Right lobe of liver (tissue), 6 donors: ENCODE data around the gene SERPINB5. TPM values are rescaled to one million over a fixed set of nuclear protein-coding genes. Genes with fewer than 3 reads are reported as not detected.

Experiments used
- ATAC-seq, 4 donors: fragments of 200-7000 bp; cut with Tn5 transposase; one replicate each; pipeline ENCODE4 v1.9.1; 2020; ENCODE audit warnings: mild to moderate bottlenecking in 4 of 4, moderate library complexity in 4 of 4
- DNase-seq, 3 donors: peaks; one replicate each; pipeline ENCODE4 v3.0.0-alpha.2; 2020
- H3K27ac ChIP-seq, 3 donors: fragments of 200-600 bp; one replicate each; pipeline ENCODE4 v1.8.0; 2022
- H3K27me3 ChIP-seq, 2 donors: fragments of 200-600 bp; one replicate each; pipeline ENCODE4 v1.8.0; 2022
- H3K36me3 ChIP-seq, 4 donors: fragments of 200-600 bp; sonication (generic) in 1 of 4; one replicate each; pipeline versions ENCODE4 v1.5.1 to v1.8.0; 2017 to 2022; ENCODE audit warnings: control low read depth in 1 of 4
- H3K4me1 ChIP-seq, 4 donors: fragments of 200-600 bp; sonication (generic) in 1 of 4; one replicate each; pipeline versions ENCODE4 v1.5.1 to v1.8.0; 2017 to 2022; ENCODE audit warnings: control low read depth in 1 of 4
- H3K4me3 ChIP-seq, 3 donors: fragments of 200-600 bp; one replicate each; pipeline ENCODE4 v1.8.0; 2022
- H3K9me3 ChIP-seq, 4 donors: fragments of 200-600 bp; sonication (generic) in 1 of 4; one replicate each; pipeline versions ENCODE4 v1.5.1 to v1.8.0; 2017 to 2022; ENCODE audit warnings: control low read depth in 1 of 4
- CTCF ChIP-seq, 4 donors: fragments of 200-600 bp in 3 of 4; fragments of 450-650 bp in 1 of 4; IDR thresholded peaks; one replicate each; pipeline versions ENCODE4 v1.5.1 to v1.8.0; 2016 to 2022; ENCODE audit warnings: antibody characterized with exemption in 4 of 4, mild to moderate bottlenecking in 2 of 4
- POLR2A ChIP-seq: fragments of 450-650 bp; IDR thresholded peaks from one replicate; pipeline ENCODE4 v1.6.1; 2017; ENCODE audit warnings: antibody characterized with exemption, mild to moderate bottlenecking
- WGBS: methylation state at CpG from one replicate; pipeline ENCODE4 v1.1.6; 2018; ENCODE audit warnings: low coverage, low lambda C conversion rate; ENCODE audit not compliant: insufficient coverage; ENCODE audit errors: missing lambda C conversion rate; 5-methylcytosine and 5-hydroxymethylcytosine counted together
- intact Hi-C, 2 donors: fragments of 100-400 bp; cut with DNase I; formaldehyde crosslinking; loops; one replicate each; pipeline versions ENCODE4 v1.11.2 to v1.14.1; 2022
- total RNA-seq, 6 experiments: library from RNA; depleted of rRNA in 2 of 6; stranded (reverse); fragments of >200 nt in 2 of 6; fragmentation: NEBNext Ultra II Directional in 3 of 6; extraction: Animal tissue kit (Norgen Biotek cat#: 25700) in 3 of 6; gene quantifications; one replicate each; pipeline versions ENCODE4 v1.1.0 to v1.2.4, GENCODE V29; 2016 to 2023
- donor health status: DM: no; HTN: yes; CAD: no.
- donor health status: DM: no; HTN: no; CAD: no.
- donor health status: DM: no; HTN: no; CAD: no.
- donor health status: DM: no; HTN: yes; CAD: no.
- donor health status: DM: no; HTN: yes; CAD: no.

Gene SERPINB5
- total RNA-seq, 6 experiments from 2014 or later, result not detected

GRCh38 chr18:63523660-63524059 is 46.9 kb downstream of the SERPINB5 start:
- Histone ChIP-seq H3K27ac (no peak overlapping the region), H3K4me1 (no peaks in the 10 kb centered on the region), H3K27me3 (no peaks in the 10 kb centered on the region), H3K4me3 (no peak overlapping the region), H3K36me3 (no peaks in the 10 kb centered on the region), H3K9me3 (no peaks in the 10 kb centered on the region)
- DNase-seq, result no peak
- no peak for TF ChIP-seq POLR2A
- TF ChIP-seq CTCF (IDR thresholded peaks at IDR 0.05), result no peak
- no peak for ATAC-seq
- intact Hi-C loops, result no loop called here
- WGBS, result 56% methylated on average over 4 of the region's 4 CpGs

GRCh38 chr18:63527251-63527650 is 50.5 kb downstream of the SERPINB5 start:
- intact Hi-C loops, result no loop called here
- Histone ChIP-seq H3K9me3 (no peaks in the 10 kb centered on the region), H3K36me3 (no peaks in the 10 kb centered on the region), H3K27ac (no peak overlapping the region), H3K27me3 (no peaks in the 10 kb centered on the region), H3K4me1 (no peaks in the 10 kb centered on the region), H3K4me3 (no peak overlapping the region)
- no peak for TF ChIP-seq CTCF (IDR thresholded peaks at IDR 0.05)
- TF ChIP-seq POLR2A, result no peak
- DNase-seq, result no peak
- ATAC-seq, result no peak

GRCh38 chr18:63528863-63529492 is 52.2 kb downstream of the SERPINB5 start:
- Histone ChIP-seq H3K4me1 (no peaks in the 10 kb centered on the region), H3K9me3 (no peaks in the 10 kb centered on the region), H3K27ac (no peak overlapping the region), H3K4me3 (no peak overlapping the region), H3K27me3 (no peaks in the 10 kb centered on the region), H3K36me3 (no peaks in the 10 kb centered on the region)
- TF ChIP-seq CTCF (IDR thresholded peaks at IDR 0.05), result no peak
- 17% methylated on average over 5 of the region's 5 CpGs for WGBS
- intact Hi-C loops, result no loop called here
- peak in 3 of 4 donors; percentile 44 to 56 (median 47) for ATAC-seq
- DNase-seq, result no peak

- intact Hi-C loops, result no loop called here
- ATAC-seq, result no peak
- no peaks in the 10 kb centered on the region for H3K9me3 ChIP-seq
- H3K36me3 ChIP-seq, result no peaks in the 10 kb centered on the region
- H3K4me3 ChIP-seq, result no peak overlapping the region
- 69% methylated on average over 2 of the region's 2 CpGs for WGBS
- no peak for DNase-seq
- no peaks in the 10 kb centered on the region for H3K4me1 ChIP-seq
- no peaks in the 10 kb centered on the region for H3K27me3 ChIP-seq
- TF ChIP-seq CTCF (IDR thresholded peaks at IDR 0.05) (no peak), POLR2A (no peak)
- no peak overlapping the region for H3K27ac ChIP-seq
Observed at GRCh38 chr18:63532471-63532870, 55.7 kb downstream of the SERPINB5 start.

- H3K36me3 ChIP-seq, result no peaks in the 10 kb centered on the region
- H3K27ac ChIP-seq, result no peak overlapping the region
- H3K4me1 ChIP-seq, result no peaks in the 10 kb centered on the region
- ATAC-seq, result no peak
- H3K4me3 ChIP-seq, result no peak overlapping the region
- no peaks in the 10 kb centered on the region for H3K9me3 ChIP-seq
- intact Hi-C loops, result no loop called here
- TF ChIP-seq CTCF (IDR thresholded peaks at IDR 0.05) (no peak), POLR2A (no peak)
- no peaks in the 10 kb centered on the region for H3K27me3 ChIP-seq
- DNase-seq, result no peak
- 42% methylated on average over 4 of the region's 4 CpGs for WGBS
Observed at GRCh38 chr18:63534615-63535014, 57.9 kb downstream of the SERPINB5 start.
